Measurements from ENCODE around the gene STMN1. TPM values are rescaled to one million over a fixed set of nuclear protein-coding genes. Genes with fewer than 3 reads are reported as not detected.
A peak's percentile ranks its signal among the peaks of the same experiment; 100 is the strongest.

The STMN1 gene
- total and polyA plus RNA-seq, 9 of the 15 experiments (the other 6 are each of a cell fraction or from before 2014, with no cell fraction given) = 269 to 2,153 (median 595) TPM

DNA sequence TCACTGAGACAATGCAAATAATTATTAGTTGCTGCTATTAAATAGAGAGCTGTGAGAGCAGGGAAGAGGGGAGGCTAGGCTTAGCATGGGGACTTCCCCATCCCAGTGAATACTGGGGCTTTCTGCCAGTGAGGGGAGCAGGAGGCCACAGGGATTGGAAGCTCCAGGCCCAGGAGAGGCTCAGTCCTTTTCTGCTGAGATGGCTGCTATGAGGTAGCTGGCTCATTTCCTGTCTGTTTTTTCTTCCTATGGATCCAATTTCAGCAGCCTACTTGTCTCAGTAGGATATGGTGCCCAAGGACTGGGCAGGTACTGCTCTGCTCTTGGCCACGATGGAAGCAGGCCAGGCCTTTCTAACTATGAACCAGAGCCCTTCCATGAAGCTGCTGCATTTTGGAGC is 10.0 kb downstream of the STMN1 start:
- in situ Hi-C loops (cut with MboI) (loop anchor here (5.0 kb wide), 2 partner anchors 101 to 251 kb away; partner anchors contain the start of gene PAFAH2), intact Hi-C loops (cut with micrococcal nuclease) (loop anchor here (5.0 kb wide), 1 partner anchor 251 kb away; no protein-coding TSS in a partner anchor)
- Histone ChIP-seq H3K4me1 (replicated peaks in 1 of 2; ENCODE audit: control insufficient read depth in 2 of 2, insufficient read depth in 2 of 2, low read length in 2 of 2) (peaks cover 8 to 17% of the 10 kb centered on the region in 2 experiments), H3K27ac (ENCODE audit: extremely low read depth, low read depth, low read length) (peak overlapping the region; percentile 41; the same call in 1 of the 3 replicates), H3K4me2 (ENCODE audit: insufficient read depth, low read length) (no peak overlapping the region), H3K27me3 (ENCODE audit: control insufficient read depth in 2 of 2, insufficient read depth in 2 of 2, low read length in 2 of 2) (no peaks in the 10 kb centered on the region), H3K9me3 (replicated peaks; ENCODE audit: control insufficient read depth, insufficient read depth, low read depth, low read length) (no peaks in the 10 kb centered on the region), H3K9me1 (ENCODE audit: control insufficient read depth, insufficient read depth, low read length) (no peaks in the 10 kb centered on the region), H3K36me3 (ENCODE audit: control insufficient read depth, insufficient read depth, low read length) (peaks cover 70% of the 10 kb centered on the region), H3K4me3 (no peak overlapping the region), H3K9ac (ENCODE audit: insufficient read depth in 1 of 2, low read depth in 2 of 2, low read length in 2 of 2) (no peak overlapping the region), H2AFZ (ENCODE audit: low read depth, low read length) (no peak overlapping the region), H4K20me1 (replicated peaks; ENCODE audit: control insufficient read depth, insufficient read depth, low read length) (peaks cover 9% of the 10 kb centered on the region; the same call in 1 of the 2 replicates), H3K79me2 (ENCODE audit: control insufficient read depth, insufficient read depth, low read length) (peaks cover 16% of the 10 kb centered on the region; the same call in 1 of the 3 replicates)
- 74% methylated on average over 1 of the region's 1 CpG for WGBS (ENCODE audit: insufficient coverage, low coverage, missing lambda C conversion rate)
- FAIRE-seq (no peak), ATAC-seq (peak; percentile 10), DNase-seq (ENCODE audit: extremely low read depth in 1 of 4, low spot score in 3 of 4) (no peak)
- ChIA-PET POLR2A (interaction anchor here (0.6 to 7.6 kb wide), 46 partner anchors 8 to 1717 kb away, joined by 3 to 89 read pairs (median 4); partner anchors contain the start of genes EXTL1, MTFR1L, PAFAH2 and PAQR7), CTCF (ENCODE audit: low intra/inter-chr PET ratio) (interaction anchor here (0.6 to 4.3 kb wide), 7 partner anchors 59 to 268 kb away, joined by 3 to 120 read pairs (median 5); partner anchors contain the start of gene PAFAH2)
- no TSS peak for BruUV-seq (replicated peaks)
- no peak for TF ChIP-seq NFE2 (IDR thresholded peaks at IDR 0.05; ENCODE audit: low read depth)
- TF ChIP-seq RAD21 (CRISPR knock-in tag; conservative IDR thresholded peaks at IDR 0.05 in 1 of 2, IDR thresholded peaks at IDR 0.05 in 1 of 2) = 0 out of 4 replicates have a peak, but pooled peaks of 1 of the 2 experiments have one; percentile 23
- TF ChIP-seq, protein P1, sequence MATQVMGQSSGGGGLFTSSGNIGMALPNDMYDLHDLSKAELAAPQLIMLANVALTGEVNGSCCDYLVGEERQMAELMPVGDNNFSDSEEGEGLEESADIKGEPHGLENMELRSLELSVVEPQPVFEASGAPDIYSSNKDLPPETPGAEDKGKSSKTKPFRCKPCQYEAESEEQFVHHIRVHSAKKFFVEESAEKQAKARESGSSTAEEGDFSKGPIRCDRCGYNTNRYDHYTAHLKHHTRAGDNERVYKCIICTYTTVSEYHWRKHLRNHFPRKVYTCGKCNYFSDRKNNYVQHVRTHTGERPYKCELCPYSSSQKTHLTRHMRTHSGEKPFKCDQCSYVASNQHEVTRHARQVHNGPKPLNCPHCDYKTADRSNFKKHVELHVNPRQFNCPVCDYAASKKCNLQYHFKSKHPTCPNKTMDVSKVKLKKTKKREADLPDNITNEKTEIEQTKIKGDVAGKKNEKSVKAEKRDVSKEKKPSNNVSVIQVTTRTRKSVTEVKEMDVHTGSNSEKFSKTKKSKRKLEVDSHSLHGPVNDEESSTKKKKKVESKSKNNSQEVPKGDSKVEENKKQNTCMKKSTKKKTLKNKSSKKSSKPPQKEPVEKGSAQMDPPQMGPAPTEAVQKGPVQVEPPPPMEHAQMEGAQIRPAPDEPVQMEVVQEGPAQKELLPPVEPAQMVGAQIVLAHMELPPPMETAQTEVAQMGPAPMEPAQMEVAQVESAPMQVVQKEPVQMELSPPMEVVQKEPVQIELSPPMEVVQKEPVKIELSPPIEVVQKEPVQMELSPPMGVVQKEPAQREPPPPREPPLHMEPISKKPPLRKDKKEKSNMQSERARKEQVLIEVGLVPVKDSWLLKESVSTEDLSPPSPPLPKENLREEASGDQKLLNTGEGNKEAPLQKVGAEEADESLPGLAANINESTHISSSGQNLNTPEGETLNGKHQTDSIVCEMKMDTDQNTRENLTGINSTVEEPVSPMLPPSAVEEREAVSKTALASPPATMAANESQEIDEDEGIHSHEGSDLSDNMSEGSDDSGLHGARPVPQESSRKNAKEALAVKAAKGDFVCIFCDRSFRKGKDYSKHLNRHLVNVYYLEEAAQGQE (IDR thresholded peaks at IDR 0.05; ENCODE audit: borderline replicate concordance) = peak; percentile 25; the same call in 1 of the 2 replicates
- TF ChIP-seq, protein P1 (CRISPR knock-in tag; IDR thresholded peaks at IDR 0.05; ENCODE audit: low read depth) = no peak
- 0 out of 2 replicates have a peak, but pooled peaks have one; percentile 16 for TF ChIP-seq C11orf30 (IDR thresholded peaks at IDR 0.05; ENCODE audit: low read depth)
- 0 out of 2 replicates have a peak, but pooled peaks have one; percentile 6 for TF ChIP-seq ZFX (CRISPR knock-in tag; IDR thresholded peaks at IDR 0.05)
- no peak for TF ChIP-seq ZNF134 (CRISPR knock-in tag; conservative IDR thresholded peaks at IDR 0.05)
